GM12801 (cell line): ENCODE measurements around the gene LAMC1.

Experiments used
- TF ChIP-seq, protein P1 (sequence below): IDR thresholded peaks from one replicate; pipeline ENCODE4 v1.5.1; 2011; ENCODE audit warnings: control low read depth; ENCODE audit not compliant: insufficient read length; ENCODE audit errors: extremely low read depth

LAMC1 gene

DNA sequence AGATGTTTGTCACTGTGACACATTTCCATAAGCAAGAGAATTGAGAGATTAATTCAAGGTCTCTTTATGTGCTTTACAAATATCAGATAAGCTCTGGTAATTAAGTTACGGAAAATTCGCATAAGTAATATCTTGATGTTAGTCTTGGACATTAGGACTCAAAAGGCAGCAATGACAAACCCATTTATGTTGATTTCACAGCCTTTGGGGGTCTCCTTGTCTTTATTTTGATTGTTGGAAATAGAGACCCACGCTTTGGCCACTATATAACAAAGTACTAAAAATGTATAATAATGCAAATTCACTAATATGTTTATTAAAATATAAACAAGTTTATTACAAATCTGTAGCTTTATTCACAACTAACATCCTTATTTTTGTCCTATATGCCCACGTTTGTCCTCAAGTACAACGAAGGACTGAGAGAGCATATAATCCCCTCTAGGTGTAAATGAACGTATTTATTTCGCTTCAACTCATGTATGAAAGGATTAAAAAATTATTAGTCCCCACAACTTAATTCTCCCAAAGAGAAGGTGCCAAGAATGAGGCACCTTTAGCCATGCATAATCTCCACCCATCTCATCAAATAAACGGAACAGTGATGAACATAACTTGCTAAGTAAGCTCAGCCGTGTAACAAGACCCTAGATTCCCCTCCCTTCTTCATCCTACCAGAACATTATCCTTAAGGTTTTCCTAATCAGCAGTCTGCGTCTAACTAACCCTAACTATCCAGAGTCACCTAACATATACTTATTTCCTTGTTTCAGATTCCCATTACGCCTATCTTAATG is 1.6 kb upstream of the LAMC1 start:
- TF ChIP-seq, protein P1, sequence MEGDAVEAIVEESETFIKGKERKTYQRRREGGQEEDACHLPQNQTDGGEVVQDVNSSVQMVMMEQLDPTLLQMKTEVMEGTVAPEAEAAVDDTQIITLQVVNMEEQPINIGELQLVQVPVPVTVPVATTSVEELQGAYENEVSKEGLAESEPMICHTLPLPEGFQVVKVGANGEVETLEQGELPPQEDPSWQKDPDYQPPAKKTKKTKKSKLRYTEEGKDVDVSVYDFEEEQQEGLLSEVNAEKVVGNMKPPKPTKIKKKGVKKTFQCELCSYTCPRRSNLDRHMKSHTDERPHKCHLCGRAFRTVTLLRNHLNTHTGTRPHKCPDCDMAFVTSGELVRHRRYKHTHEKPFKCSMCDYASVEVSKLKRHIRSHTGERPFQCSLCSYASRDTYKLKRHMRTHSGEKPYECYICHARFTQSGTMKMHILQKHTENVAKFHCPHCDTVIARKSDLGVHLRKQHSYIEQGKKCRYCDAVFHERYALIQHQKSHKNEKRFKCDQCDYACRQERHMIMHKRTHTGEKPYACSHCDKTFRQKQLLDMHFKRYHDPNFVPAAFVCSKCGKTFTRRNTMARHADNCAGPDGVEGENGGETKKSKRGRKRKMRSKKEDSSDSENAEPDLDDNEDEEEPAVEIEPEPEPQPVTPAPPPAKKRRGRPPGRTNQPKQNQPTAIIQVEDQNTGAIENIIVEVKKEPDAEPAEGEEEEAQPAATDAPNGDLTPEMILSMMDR: no peak

DNA sequence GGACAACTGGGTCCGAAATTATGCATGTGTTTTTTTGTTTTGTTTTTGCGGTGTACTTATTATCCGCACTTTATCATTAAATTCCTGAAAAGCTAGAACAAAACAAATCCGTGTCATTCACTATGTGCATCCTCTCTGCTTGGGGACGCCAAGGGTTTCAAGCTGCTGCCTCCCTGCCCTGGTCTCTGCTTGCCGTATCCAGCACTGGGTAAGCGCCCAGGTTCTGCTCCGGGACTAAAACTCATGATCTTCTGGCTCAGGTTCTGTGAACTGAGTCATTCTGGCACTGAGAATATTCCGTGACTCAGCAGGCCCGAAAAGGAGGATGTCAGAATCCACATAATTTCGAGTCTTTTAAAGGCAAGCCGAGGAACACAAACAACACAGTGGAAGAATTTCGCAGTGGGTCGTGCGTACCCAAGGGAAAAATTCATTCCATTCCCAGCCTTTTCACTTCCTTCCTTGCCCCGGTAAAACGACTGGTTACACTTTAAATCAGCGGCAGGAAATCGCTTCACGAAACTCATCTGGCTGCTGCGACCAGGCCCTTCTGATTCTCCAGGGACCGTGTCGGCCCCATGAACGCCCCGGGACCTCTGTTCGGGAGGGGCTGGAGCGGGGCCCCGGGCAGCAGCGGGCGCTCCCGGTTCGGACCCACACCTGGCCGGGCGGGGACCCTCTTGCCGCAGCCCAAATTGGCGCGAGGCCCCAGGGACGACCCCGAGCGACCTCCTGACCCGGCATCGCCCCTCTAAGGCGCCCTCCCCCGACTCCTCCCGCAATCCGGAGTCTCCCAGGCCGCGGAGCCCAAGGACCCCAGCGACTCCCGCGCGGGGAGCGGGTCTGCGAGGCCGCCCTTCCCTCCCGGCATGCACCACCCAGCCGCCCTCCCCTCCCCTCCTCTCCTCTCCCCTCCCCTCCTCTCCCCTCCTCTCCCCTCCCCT is 746 bp upstream of the LAMC1 start:
- TF ChIP-seq, protein P1: no peak

DNA sequence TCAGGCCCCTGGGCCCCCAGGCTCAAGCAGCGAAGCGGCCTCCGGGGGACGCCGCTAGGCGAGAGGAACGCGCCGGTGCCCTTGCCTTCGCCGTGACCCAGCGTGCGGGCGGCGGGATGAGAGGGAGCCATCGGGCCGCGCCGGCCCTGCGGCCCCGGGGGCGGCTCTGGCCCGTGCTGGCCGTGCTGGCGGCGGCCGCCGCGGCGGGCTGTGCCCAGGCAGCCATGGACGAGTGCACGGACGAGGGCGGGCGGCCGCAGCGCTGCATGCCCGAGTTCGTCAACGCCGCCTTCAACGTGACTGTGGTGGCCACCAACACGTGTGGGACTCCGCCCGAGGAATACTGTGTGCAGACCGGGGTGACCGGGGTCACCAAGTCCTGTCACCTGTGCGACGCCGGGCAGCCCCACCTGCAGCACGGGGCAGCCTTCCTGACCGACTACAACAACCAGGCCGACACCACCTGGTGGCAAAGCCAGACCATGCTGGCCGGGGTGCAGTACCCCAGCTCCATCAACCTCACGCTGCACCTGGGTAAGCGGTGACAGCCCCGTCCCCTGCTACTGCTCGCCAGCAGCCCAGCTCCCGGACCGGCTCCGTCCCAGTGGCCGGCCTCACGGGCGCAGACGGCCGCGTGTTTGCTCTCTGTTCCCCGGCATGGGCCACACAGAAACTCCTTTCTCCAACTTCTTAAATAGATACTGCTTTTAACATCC is 539 bp downstream of the LAMC1 start:
- TF ChIP-seq, protein P1: no peak

DNA sequence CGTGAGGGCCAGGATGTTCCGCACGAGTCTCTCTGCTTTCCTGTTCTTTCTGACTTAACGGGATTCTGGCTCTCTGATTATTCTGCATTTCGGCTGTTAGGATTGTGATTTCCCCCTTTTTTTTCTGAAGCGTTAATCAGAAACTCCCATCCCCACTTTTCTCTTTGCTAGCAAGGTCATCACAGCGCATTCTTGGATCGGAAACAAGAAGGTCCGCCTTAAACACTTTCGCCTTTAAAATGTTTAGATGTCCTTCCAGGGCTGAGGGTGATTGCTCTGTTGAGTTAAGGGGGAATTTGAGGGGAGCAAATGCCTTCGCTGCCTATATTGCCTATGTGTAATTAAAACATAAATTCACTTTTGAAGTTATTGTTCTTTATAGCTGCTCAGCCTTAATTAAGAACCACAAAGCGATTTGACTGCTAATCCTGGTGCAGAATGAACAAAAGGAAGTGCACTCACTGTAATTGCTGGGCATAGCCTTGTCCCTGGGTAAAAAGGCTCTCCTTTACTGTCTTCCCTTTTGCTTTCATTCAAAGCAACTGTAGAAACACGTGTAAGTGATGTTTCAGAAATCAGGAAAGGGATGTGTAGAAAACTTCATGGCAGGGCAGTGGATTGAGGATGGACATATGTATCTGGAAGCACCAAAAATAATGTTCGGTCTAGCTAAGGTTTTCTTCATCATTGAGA is 1.2 kb downstream of the LAMC1 start:
- TF ChIP-seq, protein P1: no peak

DNA sequence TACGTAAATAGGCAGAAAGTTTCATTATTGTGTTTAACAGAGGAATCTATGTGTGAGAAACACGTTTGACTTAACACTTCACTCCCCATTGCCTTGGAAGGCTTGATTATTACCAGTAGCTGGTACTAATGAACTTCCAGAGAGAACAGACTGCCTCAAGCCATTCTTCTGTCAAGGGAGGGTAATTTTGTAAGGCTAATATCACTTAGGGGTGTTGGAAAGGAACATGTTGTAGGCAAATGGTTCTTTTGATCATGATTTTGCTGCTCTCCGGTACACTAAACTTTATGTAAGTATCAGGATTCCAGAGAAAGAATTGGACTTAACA is 1.8 kb downstream of the LAMC1 start:
- TF ChIP-seq, protein P1: no peak

DNA sequence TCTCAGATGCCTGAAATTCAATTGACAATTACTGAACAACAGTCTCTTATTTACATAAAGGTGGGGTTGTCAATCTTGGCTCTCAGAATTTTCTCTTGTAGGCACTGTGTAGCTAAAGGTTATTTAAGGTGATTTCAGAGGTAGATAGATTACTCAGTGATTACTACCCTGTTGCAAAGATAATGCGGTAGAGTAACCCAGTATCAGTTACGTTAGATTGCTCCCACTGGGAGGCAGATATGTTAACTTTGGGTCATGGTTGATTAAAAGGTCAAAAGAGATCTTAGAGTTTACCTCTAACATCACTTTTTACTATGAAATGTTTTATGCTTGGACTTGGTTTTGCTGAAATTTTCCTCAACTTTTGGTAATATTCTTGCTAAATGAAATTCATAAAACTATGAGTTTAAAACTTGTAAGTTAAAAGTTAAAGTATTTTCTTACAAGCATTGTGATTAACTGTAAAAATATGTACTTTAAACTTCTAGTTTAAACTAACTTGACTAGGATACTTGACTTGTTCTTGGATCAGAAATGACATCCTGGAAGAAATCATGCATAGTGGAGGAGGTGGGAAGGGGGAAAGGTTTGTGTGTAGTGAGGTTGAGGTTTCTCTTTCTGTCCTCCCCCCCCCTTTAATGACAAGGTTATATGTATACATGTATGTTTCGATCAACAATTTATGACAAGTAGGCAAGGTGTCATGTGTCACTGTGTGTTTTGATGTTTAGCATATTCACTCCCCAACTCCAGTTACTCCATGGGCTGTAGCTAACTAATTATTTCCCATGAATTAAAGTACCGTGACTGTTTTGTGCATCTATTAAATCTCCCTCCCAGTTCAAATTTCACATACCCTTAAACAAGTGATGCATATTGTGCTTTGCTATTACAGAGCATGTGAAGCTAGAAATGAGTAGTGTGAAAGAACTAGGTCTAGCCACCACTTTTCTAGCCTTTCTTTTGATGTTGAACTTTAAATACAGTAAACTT is 2.9 kb downstream of the LAMC1 start:
- TF ChIP-seq, protein P1: no peak
